PFSK-1 (cell line): ENCODE results near the gene PTPRM.

Source experiments
- FOXP2 ChIP-seq: optimal IDR thresholded peaks from 2 replicates; pipeline ENCODE3; 2011; ENCODE audit warnings: borderline replicate concordance, control low read depth, inconsistent platforms; ENCODE audit not compliant: insufficient read depth; ENCODE audit errors: extremely low read length, extremely low read depth
- POLR2AphosphoS5 ChIP-seq: IDR thresholded peaks from 2 replicates; pipeline ENCODE4 v1.6.1; 2012; ENCODE audit warnings: low read depth, mild to moderate bottlenecking, control low read depth, low read length, moderate library complexity
- REST ChIP-seq, 2 experiments: IDR thresholded peaks; 2 replicates each; pipeline versions ENCODE4 v1.6.1 to v1.8.0; 2011 to 2012; ENCODE audit warnings: low read depth in 2 of 2, low read length in 2 of 2, control low read depth in 1 of 2, inconsistent platforms in 1 of 2, mild to moderate bottlenecking in 1 of 2, moderate library complexity in 1 of 2; ENCODE audit not compliant: insufficient read depth in 1 of 2
- SIN3A ChIP-seq: IDR thresholded peaks from 2 replicates; pipeline ENCODE4 v1.6.1; 2012; ENCODE audit warnings: mild to moderate bottlenecking, low read length, moderate library complexity, borderline replicate concordance; ENCODE audit not compliant: insufficient read depth
- TAF1 ChIP-seq: IDR thresholded peaks from 2 replicates; pipeline ENCODE4 v1.6.1; 2012; ENCODE audit warnings: low read length, control low read depth, borderline replicate concordance; ENCODE audit not compliant: insufficient read depth

The PTPRM gene

DNA sequence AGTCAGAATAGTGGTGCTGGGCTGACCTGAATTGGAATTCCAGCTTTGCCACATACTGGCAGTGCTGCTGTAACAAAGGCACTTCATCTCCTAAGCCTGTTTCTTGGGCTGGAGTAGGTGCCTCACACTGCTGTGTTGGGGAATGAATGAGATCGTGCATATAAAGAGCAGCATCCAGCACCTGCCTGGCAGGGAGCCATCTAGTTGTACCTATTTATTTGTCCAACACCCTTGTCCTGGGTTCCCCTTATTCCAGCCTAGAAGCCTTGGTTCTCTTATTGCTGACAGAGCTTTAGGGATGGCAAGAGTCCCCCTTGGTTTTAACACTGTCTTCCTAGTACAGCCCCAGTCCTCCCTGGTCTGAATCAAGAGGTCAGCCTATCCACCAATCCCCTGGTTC, 766.8 kb downstream of the PTPRM start:
- no peak for TF ChIP-seq POLR2AphosphoS5
- no peak for TF ChIP-seq SIN3A
- TF ChIP-seq FOXP2, result no peak

GRCh38 chr18:8337211-8337610, 770.1 kb downstream of the PTPRM start:
- no peak for TF ChIP-seq SIN3A
- TF ChIP-seq POLR2AphosphoS5, result no peak
- no peak for TF ChIP-seq FOXP2
- no peak for TF ChIP-seq REST (IDR thresholded peaks at IDR 0.05; ENCODE audit: insufficient read depth in 1 of 2, low read depth in 2 of 2, low read length in 2 of 2)

GRCh38 chr18:8339210-8339609, 772.1 kb downstream of the PTPRM start:
- no peak for TF ChIP-seq POLR2AphosphoS5
- no peak for TF ChIP-seq TAF1
- no peak for TF ChIP-seq SIN3A
- no peak for TF ChIP-seq REST (IDR thresholded peaks at IDR 0.05; ENCODE audit: insufficient read depth in 1 of 2, low read depth in 2 of 2, low read length in 2 of 2)
- no peak for TF ChIP-seq FOXP2

- TF ChIP-seq TAF1 (no peak), REST (IDR thresholded peaks at IDR 0.05; ENCODE audit: insufficient read depth in 1 of 2, low read depth in 2 of 2, low read length in 2 of 2) (no peak), FOXP2 (no peak), POLR2AphosphoS5 (no peak), SIN3A (no peak)
Observed at GRCh38 chr18:8339952-8340351, 772.8 kb downstream of the PTPRM start.

DNA sequence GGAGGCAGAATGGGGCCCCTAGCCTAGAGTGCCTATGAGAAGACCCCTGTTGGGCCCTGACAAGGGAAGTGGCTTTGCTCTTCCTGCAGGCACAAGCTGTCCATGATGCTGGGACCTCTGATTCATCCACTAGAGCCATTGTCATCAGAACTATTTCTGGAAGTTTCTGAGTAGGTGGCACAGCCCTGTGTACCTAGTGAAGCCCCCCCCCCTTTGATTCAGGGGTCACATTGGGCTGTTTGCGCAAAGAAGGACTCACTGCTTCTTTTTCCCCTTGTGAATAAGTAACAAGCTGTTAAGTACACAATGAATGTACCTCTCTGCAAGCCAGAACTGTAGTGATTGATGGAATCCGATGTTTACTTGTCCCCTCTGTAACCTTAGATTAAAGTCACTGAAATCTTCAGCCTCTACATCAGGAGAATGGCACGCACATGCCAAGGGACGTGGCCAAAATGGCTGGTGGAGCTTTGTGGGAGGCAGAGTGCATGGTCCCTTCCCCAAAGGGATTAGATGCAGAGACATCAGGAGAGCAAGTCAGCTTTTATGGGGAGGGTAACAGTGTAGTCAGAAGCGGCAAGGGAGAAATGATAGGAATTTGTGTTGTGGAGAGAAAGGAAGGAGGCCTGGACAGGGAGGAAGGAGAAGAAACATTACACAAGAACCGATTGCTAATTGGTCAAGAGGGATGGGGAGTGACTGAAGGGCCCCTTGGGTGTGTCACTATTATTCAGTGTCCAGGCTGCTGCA, 774.5 kb downstream of the PTPRM start:
- TF ChIP-seq FOXP2, result no peak
- TF ChIP-seq POLR2AphosphoS5, result no peak
- TF ChIP-seq SIN3A, result no peak
- no peak for TF ChIP-seq REST (IDR thresholded peaks at IDR 0.05; ENCODE audit: insufficient read depth in 1 of 2, low read depth in 2 of 2, low read length in 2 of 2)
- no peak for TF ChIP-seq TAF1
